HG02885 (cell line): ENCODE results near the gene DAB1.

ENCODE experiments used
- ATAC-seq: cut with Tn5 transposase; IDR thresholded peaks from one replicate; pipeline ENCODE4 v1.9.1; 2021; ENCODE audit warnings: mild to moderate bottlenecking; ENCODE audit not compliant: unreplicated experiment, poor library complexity

DAB1 gene

GRCh38 chr1:57282411-57282810, 141.4 kb downstream of the DAB1 start:
- no peak for ATAC-seq

- no peak for ATAC-seq
Measured at GRCh38 chr1:57281324-57281723, 142.5 kb downstream of the DAB1 start.

- ATAC-seq: no peak
Measured at GRCh38 chr1:57279909-57280666, 143.8 kb downstream of the DAB1 start.

- ATAC-seq: no peak
Measured at GRCh38 chr1:57278558-57278957, 145.3 kb downstream of the DAB1 start.

GRCh38 chr1:57277681-57278080, 146.2 kb downstream of the DAB1 start:
- ATAC-seq: no peak

GRCh38 chr1:57276918-57277317, 146.9 kb downstream of the DAB1 start:
- ATAC-seq: no peak

- no peak for ATAC-seq
Measured at GRCh38 chr1:57272601-57273000, 151.3 kb downstream of the DAB1 start.

GRCh38 chr1:57272150-57272549, 151.7 kb downstream of the DAB1 start:
- ATAC-seq: no peak

GRCh38 chr1:57270927-57271698, 152.7 kb downstream of the DAB1 start:
- no peak for ATAC-seq

GRCh38 chr1:57269630-57270225, 154.1 kb downstream of the DAB1 start:
- no peak for ATAC-seq

- ATAC-seq: no peak
Measured at GRCh38 chr1:57265104-57265503, 158.8 kb downstream of the DAB1 start.

GRCh38 chr1:57262472-57262871, 161.4 kb downstream of the DAB1 start:
- ATAC-seq: no peak

- ATAC-seq: no peak
Measured at GRCh38 chr1:57258557-57259325, 165.1 kb downstream of the DAB1 start.

- ATAC-seq: no peak
Measured at GRCh38 chr1:57255945-57256344, 167.9 kb downstream of the DAB1 start.

- no peak for ATAC-seq
Measured at GRCh38 chr1:57254022-57254421, 169.8 kb downstream of the DAB1 start.

GRCh38 chr1:57252597-57253294, 171.1 kb downstream of the DAB1 start:
- ATAC-seq: no peak

- ATAC-seq: no peak
Measured at GRCh38 chr1:57250021-57250420, 173.8 kb downstream of the DAB1 start.

GRCh38 chr1:57249511-57249910, 174.3 kb downstream of the DAB1 start:
- no peak for ATAC-seq

GRCh38 chr1:57248830-57249229, 175.0 kb downstream of the DAB1 start:
- no peak for ATAC-seq

GRCh38 chr1:57238233-57238781, 185.6 kb downstream of the DAB1 start:
- ATAC-seq: no peak
